ENCODE data around the gene ATXN10. TPM values are rescaled to one million over a fixed set of nuclear protein-coding genes. Genes with fewer than 3 reads are reported as not detected.

The ATXN10 gene
- total and polyA plus RNA-seq, 10 of the 15 experiments (the other 5 are each of a cell fraction or from before 2014, with no cell fraction given): 29.2 to 249 (median 146) TPM

DNA sequence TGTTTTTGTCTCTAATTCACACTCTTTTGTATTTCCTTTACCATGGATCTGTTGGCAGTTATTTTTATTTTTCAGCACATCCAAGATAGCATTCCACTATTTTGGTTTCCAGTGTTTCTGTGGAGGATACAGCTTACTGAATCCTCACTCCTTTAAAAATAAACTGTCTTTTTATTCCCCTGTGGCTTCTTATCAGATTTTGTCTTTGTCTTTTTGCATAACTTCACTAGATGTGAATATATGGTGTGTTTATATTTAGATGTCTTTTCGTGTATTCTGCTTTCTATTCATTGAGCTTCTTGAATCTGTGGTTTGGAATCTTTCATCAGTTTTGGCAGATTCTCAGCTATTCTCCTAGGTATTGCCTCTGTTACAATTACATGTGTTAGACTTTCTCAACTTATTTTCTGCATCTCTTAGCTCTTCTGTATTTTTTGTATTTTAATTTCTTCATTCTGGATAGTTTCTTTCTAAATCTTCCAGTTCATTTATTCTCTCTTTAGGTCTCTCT is 7.4 kb upstream of the ATXN10 start (continued):
- TF ChIP-seq, protein P1, sequence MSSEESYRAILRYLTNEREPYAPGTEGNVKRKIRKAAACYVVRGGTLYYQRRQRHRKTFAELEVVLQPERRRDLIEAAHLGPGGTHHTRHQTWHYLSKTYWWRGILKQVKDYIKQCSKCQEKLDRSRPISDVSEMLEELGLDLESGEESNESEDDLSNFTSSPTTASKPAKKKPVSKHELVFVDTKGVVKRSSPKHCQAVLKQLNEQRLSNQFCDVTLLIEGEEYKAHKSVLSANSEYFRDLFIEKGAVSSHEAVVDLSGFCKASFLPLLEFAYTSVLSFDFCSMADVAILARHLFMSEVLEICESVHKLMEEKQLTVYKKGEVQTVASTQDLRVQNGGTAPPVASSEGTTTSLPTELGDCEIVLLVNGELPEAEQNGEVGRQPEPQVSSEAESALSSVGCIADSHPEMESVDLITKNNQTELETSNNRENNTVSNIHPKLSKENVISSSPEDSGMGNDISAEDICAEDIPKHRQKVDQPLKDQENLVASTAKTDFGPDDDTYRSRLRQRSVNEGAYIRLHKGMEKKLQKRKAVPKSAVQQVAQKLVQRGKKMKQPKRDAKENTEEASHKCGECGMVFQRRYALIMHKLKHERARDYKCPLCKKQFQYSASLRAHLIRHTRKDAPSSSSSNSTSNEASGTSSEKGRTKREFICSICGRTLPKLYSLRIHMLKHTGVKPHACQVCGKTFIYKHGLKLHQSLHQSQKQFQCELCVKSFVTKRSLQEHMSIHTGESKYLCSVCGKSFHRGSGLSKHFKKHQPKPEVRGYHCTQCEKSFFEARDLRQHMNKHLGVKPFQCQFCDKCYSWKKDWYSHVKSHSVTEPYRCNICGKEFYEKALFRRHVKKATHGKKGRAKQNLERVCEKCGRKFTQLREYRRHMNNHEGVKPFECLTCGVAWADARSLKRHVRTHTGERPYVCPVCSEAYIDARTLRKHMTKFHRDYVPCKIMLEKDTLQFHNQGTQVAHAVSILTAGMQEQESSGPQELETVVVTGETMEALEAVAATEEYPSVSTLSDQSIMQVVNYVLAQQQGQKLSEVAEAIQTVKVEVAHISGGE (CRISPR knock-in tag; IDR thresholded peaks at IDR 0.05): no peak
- no peak for TF ChIP-seq NRF1 (conservative IDR thresholded peaks at IDR 0.05; ENCODE audit: low read depth, low read length)

- H4K20me1 ChIP-seq (ENCODE audit: control insufficient read depth, insufficient read depth): no peaks in the 10 kb centered on the region
- ChIA-PET RAD21 (ENCODE audit: unreplicated experiment) (no interaction called here), POLR2A (no interaction called here), CTCF (no interaction called here), SMC1A (ENCODE audit: uncharacterized antibody, unreplicated experiment) (interaction anchor here (0.8 kb wide), 1 partner anchor 1752 kb away, joined by 3 read pairs; no protein-coding TSS in a partner anchor)
- H3K27ac ChIP-seq (ENCODE audit: control insufficient read depth, insufficient read depth): no peak overlapping the region
- H3K4me1 ChIP-seq (ENCODE audit: control insufficient read depth, insufficient read depth, low read length): no peaks in the 10 kb centered on the region
- in situ Hi-C loops (cut with MboI) (no loop called here), intact Hi-C loops (cut with micrococcal nuclease; ENCODE audit: unreplicated experiment) (no loop called here)
- no peak overlapping the region for H3K4me3 ChIP-seq
- H3K9me3 ChIP-seq (replicated peaks; ENCODE audit: control insufficient read depth, insufficient read depth, low read length): no peaks in the 10 kb centered on the region
- WGBS (ENCODE audit: insufficient coverage, insufficient replicate concordance, low lambda C conversion rate, missing lambda C conversion rate): 78% methylated on average over 5 of the region's 5 CpGs
- no peak for FAIRE-seq
- ATAC-seq: no peak
- BruUV-seq (replicated peaks): no TSS peak
- H2AFZ ChIP-seq (ENCODE audit: control insufficient read depth, low read depth, low read length): no peak overlapping the region
- H3K36me3 ChIP-seq (ENCODE audit: control insufficient read depth in 2 of 2, insufficient read depth in 2 of 2, low read length in 1 of 2): no peaks in the 10 kb centered on the region
- peaks cover 9% of the 10 kb centered on the region for H3K79me2 ChIP-seq (ENCODE audit: control insufficient read depth, insufficient read depth, low read length)
- DNase-seq (ENCODE audit: low read depth, low spot score): no peak
- H3K9ac ChIP-seq (ENCODE audit: control insufficient read depth, insufficient read depth, low read length): no peak overlapping the region
- H3K27me3 ChIP-seq (replicated peaks in 1 of 2; ENCODE audit: control insufficient read depth in 2 of 2, insufficient read depth in 2 of 2, low read length in 1 of 2): no peaks in the 10 kb centered on the region
- no peak overlapping the region for H3K4me2 ChIP-seq (ENCODE audit: control insufficient read depth, insufficient read depth)
- TF ChIP-seq, protein P2, sequence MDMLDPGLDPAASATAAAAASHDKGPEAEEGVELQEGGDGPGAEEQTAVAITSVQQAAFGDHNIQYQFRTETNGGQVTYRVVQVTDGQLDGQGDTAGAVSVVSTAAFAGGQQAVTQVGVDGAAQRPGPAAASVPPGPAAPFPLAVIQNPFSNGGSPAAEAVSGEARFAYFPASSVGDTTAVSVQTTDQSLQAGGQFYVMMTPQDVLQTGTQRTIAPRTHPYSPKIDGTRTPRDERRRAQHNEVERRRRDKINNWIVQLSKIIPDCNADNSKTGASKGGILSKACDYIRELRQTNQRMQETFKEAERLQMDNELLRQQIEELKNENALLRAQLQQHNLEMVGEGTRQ (IDR thresholded peaks at IDR 0.05; ENCODE audit: borderline replicate concordance, low read depth, low read length): no peak
- TF ChIP-seq EED (IDR thresholded peaks at IDR 0.05; ENCODE audit: low read depth) (no peak), NR2F1 (conservative IDR thresholded peaks at IDR 0.05) (no peak), ZBTB33 (IDR thresholded peaks at IDR 0.05) (no peak), LARP7 (IDR thresholded peaks at IDR 0.05) (no peak), NFYA (IDR thresholded peaks at IDR 0.05; ENCODE audit: borderline replicate concordance, low read depth, low read length) (no peak), JUND (IDR thresholded peaks at IDR 0.05; ENCODE audit: low read depth, low read length) (no peak), SIX5 (IDR thresholded peaks at IDR 0.05; ENCODE audit: low read depth, low read length, severe bottlenecking) (no peak), BRCA1 (IDR thresholded peaks at IDR 0.05; ENCODE audit: low read depth, low read length) (no peak), NR2C1 (IDR thresholded peaks at IDR 0.05) (no peak)
- TF ChIP-seq, protein P3, sequence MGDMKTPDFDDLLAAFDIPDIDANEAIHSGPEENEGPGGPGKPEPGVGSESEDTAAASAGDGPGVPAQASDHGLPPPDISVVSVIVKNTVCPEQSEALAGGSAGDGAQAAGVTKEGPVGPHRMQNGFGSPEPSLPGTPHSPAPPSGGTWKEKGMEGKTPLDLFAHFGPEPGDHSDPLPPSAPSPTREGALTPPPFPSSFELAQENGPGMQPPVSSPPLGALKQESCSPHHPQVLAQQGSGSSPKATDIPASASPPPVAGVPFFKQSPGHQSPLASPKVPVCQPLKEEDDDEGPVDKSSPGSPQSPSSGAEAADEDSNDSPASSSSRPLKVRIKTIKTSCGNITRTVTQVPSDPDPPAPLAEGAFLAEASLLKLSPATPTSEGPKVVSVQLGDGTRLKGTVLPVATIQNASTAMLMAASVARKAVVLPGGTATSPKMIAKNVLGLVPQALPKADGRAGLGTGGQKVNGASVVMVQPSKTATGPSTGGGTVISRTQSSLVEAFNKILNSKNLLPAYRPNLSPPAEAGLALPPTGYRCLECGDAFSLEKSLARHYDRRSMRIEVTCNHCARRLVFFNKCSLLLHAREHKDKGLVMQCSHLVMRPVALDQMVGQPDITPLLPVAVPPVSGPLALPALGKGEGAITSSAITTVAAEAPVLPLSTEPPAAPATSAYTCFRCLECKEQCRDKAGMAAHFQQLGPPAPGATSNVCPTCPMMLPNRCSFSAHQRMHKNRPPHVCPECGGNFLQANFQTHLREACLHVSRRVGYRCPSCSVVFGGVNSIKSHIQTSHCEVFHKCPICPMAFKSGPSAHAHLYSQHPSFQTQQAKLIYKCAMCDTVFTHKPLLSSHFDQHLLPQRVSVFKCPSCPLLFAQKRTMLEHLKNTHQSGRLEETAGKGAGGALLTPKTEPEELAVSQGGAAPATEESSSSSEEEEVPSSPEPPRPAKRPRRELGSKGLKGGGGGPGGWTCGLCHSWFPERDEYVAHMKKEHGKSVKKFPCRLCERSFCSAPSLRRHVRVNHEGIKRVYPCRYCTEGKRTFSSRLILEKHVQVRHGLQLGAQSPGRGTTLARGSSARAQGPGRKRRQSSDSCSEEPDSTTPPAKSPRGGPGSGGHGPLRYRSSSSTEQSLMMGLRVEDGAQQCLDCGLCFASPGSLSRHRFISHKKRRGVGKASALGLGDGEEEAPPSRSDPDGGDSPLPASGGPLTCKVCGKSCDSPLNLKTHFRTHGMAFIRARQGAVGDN (IDR thresholded peaks at IDR 0.05): no peak
Observed at GRCh38 chr22:45667486-45667885, 4.1 kb upstream of the ATXN10 start.

Data from GM12878 (cell line).